SIG-M5 treated with dmso at 0.1 percent for 504 hours (cell line): ENCODE data around the gene PUSL1.

Experiments used
- DNase-seq: peaks from one replicate; lab custom pipeline; 2025; ENCODE audit not compliant: unreplicated experiment; lab: John Stamatoyannopoulos, UW

The PUSL1 gene

GRCh38 chr1:1336931-1337792, 28.8 kb downstream of the PUSL1 start:
- no peak for DNase-seq

- no peak for DNase-seq
These were observed 29.4 kb downstream of the PUSL1 start for GRCh38 chr1:1337793-1338147.

DNA sequence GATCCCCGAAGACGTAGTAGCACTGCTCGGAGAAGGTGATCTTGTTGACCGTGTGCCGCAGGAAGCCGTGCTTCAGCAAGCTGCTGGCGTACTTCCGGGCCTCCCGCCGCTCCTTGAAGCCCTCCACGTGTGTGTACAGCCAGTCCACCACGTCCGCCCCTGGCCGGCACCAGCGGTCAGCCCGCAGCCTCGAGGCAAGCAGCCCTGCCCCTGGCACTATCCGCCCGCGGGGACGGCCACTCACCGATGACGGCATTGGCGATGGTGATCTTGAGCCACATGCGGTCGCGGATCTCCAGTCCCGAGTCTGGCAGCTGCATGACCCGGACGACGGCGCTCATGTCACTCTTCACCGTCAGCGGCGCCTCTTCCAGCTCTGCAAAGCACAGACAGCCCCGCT, 29.9 kb downstream of the PUSL1 start:
- no peak for DNase-seq

DNA sequence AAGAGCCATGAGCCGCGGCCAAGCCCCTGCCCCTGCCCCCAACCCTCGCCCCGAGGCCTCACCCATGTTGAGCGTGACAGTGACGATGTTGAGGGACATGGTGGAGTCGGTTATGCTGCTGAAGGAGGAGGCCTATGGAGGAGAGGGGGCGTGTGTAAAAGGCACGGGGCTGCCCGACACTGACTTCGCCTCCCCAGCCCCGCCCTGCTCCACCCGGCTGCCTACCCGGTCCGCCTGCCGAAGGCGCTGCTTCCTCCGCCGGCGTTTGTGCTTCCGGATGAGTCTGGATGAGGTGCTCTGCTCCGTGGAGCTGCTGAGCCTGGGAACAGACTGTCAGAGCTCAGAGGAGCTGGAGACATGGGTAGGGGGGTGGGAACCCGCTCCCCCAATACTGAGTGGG, 31.8 kb downstream of the PUSL1 start:
- DNase-seq: no peak

GRCh38 chr1:1340791-1341548, 32.6 kb downstream of the PUSL1 start:
- no peak for DNase-seq

DNA sequence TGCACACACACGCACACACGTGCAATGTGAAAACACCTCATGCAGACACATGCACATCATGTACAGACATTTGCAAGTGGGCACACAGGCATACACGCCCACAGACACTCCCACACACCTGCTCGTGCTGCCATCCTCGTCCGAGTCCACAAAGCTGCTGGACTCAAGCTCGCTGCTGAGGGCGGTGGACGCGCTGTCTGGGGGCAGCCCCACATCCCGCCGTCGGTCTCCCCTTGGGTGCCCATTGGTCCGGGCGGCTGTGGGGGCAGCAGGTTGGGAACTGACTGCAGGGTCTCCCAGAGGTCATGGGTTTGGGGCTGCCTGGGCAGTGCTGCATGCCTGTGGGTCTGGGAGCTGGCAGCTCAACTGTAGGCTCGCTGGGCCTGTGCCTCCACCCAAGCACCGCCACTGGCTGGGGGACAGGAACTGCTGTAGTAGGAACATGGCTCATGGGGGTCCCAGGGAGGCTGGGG, 33.2 kb downstream of the PUSL1 start:
- no peak for DNase-seq

- DNase-seq: no peak
These were observed 33.7 kb downstream of the PUSL1 start for GRCh38 chr1:1342061-1342562.

DNA sequence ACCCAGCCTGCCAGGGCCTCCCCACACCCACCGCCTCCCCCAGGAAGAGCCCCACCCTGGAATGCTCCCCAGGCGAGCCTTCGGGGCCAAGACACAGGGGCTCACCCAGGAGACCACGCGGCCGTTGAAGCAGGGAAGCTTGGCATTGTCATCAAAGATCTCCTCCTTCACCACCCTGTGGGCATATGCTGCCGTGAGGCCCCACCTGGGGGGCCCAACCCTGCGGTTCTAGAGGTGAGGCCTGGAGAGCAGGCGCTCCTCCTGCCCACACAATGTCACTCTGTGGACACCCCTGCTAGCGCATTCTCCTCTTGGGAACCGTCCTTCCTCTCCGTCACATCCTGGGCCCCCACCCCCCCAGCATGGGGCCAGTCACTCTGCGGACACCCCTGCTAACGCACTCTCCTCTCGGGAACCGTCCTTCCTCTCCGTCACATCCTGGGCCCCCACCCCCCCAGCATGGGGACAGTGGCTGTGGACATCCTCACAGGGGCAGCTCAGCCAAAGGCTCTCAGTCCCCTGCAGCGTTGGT, 34.3 kb downstream of the PUSL1 start:
- no peak for DNase-seq

- no peak for DNase-seq
These were observed 35.5 kb downstream of the PUSL1 start for GRCh38 chr1:1343811-1344421.

GRCh38 chr1:1344655-1345361, 36.4 kb downstream of the PUSL1 start:
- no peak for DNase-seq

- DNase-seq: no peak
These were observed 37.0 kb downstream of the PUSL1 start for GRCh38 chr1:1345384-1345783.

GRCh38 chr1:1345860-1346500, 37.6 kb downstream of the PUSL1 start:
- no peak for DNase-seq

GRCh38 chr1:1346501-1346890, 38.1 kb downstream of the PUSL1 start:
- DNase-seq: no peak

- no peak for DNase-seq
These were observed 38.7 kb downstream of the PUSL1 start for GRCh38 chr1:1347026-1347595.

DNA sequence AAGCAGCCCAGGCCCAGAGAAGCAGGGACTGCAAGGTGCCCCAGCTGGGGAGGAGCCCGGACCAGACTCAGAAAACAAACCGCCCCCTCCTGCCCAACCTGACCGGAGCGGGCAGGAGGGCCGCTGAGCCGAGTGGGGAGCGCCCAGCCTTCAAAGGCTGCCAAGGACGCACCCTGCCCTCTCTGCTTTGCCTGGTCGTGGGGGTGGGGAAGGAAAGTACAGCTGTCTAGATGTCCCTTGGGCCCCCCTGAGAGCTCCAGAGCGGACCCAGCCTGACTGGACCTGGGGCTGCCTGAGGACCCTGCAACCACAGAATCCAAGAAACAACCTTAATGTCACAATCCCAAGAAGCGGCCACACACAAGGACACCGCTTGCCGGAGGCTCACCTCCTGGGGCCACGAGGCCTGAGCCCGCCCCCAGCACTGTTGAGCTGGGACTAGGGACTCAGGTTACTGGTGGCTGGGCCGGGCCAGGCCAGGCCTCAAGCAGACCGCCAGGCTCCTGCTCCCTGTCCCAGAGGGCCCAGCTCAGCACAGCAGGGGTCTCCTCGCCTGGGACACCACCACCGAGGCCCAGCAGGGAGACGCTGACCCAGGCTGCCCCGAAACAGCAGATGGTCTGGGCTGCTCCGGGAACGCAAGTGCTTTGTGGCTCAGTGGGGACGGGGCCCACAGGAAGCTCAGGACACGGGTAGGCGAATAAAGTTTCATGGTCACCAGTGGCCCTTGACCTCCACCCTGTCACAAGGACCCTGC, 39.4 kb downstream of the PUSL1 start:
- DNase-seq: no peak

GRCh38 chr1:1348420-1349255, 40.2 kb downstream of the PUSL1 start:
- DNase-seq: no peak

DNA sequence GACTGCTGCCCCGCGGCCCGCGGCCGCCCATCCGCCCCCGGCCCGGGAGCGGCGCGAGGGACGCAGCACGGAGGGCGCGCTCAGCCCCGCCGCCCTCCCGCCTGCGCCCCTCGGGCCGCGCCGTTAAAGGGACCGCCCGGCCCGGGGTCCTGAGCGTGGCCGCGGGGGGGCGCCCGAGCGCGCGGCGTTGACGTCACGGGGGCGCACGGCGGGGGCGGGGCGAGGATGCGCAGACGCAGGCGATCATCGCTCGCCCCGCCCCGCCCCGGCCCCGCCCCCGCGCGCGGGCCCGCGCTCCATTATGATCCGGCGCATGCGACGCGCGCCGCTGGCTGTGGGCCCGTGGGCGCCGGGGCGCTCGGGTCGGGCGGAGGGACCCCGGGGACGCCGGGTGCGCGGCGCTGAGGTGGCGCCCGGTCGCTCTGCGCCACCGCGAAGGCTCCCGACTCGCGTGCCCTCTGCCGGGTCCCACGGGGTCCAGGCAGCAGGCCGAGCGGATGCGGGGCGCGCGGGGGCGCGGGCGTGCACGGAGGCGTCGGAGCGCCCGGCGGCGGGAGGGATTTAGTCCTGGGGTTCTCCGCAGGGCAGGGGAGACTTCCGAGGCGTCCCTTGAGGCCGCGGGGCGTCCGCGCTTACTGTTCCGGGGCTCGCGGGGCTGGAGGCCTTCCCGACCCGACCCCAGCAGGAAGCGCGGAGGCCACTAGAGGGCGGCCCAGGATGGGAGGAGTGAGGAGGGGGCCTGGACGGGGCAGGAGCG, 41.0 kb downstream of the PUSL1 start, which contains the start of gene DVL1:
Gene DVL1 (minus strand): TSS at position 163 of the 757 bp plus-strand sequence. CDS start 353 bp downstream, outside the sequence.
- peak; percentile 23 for DNase-seq
